Glomerular visceral epithelial cell (primary cell): ENCODE results near the gene CDYL.

Source experiments
- DNase-seq: peaks from one replicate; pipeline ENCODE4 v3.0.0-alpha.2; 2016; ENCODE audit errors: extremely low spot score

The CDYL gene

DNA sequence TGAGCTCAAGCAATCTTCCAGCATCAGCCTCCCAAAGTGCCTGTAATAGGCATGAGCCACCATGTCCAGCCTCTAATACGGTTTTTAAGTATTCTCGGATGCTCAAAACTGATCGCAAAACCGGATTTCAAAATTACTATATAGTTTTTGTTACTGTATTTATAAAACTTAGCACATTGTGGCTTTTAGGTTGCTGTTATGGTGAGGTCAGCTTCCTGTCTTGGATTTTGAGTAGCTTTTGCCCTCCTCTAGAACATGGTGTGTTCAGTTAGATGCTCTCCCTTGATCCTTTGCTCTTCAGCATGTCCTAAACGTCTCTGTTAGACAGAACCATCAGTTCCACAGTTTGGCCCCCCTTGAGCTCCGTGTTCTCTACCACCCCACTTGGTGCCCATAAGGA lies 131.4 kb downstream of the CDYL start:
- no peak for DNase-seq

DNA sequence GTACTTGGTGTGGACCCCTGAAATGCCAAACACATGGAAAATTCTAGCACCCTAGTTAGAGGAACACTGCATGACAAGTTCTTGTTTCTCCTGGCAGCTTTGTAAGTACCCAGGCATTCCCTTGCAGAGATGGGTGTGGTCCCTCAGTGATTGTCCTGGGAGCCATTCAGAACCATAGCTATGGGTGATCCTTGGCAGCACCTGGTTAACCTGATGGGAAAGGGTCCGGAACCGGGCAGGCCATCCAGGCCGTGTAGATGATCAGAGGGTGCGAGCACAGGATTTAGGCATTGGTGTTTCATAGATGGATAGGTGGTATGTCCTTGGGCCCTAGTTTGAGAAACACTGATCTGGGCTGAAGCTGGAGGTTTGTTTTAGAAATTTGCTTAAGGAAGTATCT lies 131.9 kb downstream of the CDYL start:
- DNase-seq: no peak

DNA sequence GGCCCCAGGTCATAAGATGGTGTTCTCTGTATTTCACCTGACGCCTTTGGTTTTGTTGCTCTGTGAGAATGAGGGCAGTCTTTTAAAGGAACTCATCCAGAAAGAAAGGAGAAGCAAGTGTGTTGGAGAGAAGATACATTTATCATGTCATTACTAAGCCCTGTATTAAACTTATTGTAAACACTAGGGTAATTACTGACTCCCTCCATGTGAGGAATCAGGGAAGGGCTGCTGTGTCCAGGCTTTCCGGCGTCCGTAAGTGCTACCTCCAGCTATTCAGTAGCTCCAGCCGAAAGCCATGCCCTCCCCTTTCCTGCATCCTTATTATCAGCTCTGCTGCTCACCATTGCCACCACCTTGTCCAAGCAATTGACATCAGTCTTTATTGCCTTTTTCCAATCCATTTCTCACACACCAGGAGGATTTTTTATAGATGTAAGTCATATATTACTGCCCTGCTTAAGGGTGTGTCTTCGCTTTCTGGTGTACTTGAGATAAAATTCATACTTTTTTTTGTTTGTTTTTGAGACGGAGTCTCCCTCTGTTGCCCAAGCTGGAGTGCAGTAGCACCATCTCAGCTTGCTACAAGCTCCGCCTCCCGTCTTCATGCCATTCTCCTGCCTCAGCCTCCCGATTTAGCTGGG lies 133.0 kb downstream of the CDYL start:
- DNase-seq: no peak

GRCh38 chr6:4910037-4910760 lies 134.0 kb downstream of the CDYL start:
- no peak for DNase-seq

DNA sequence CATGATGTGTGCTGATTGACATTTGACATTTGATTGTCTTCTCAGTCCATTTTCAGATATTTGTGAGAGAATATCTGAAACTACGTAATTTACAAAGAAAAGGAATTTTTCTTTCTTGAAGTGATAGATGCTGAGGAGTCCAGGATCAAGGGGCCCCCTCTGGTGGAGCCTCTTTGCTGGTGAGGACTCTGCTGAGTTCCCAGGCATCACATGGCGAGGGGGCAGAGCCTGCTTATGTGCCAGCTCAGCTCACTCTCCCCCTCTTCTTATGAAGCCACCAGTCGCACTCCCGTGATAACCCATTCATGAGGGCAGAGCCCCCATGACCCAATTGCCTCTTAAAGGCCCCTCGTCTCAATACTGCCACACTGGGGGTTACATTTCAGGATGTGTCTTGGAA lies 136.4 kb downstream of the CDYL start:
- no peak for DNase-seq

- DNase-seq: no peak
These were observed 137.7 kb downstream of the CDYL start for GRCh38 chr6:4913705-4914419.

DNA sequence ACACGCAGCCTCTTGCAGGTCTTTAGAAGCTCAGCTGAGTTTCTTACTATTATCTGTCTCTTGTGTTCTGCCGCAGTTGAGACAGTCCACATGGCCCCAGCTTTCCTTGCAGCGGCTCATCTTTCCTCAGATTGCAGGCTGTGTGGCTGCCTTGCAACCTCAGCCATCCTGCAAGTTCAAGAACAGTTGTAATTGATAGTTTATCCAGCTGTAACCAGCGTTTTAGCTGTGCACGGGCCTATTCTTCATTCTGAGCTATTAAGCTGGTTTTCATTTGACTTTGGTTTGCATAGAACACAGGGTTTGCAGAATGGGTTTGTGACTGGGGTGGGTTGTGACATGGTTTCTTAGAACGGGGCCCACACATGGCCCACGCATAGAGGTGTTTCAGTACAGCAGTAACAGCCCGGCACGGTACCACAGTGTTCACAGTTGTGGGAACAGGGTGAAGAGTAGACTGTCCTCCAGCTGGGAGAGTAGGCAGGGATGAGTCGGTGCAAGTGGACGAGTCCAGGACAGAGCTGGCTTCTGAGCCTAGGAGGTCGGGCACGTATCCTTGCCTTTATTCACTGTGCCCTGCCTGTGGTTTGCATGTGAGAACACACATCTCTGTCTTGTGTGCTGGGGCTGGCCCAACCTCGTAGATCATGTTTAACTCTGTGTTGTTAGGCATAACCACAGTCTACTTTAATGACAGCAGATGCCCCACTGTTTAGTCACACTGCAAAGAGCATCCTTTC lies 138.4 kb downstream of the CDYL start:
- peak; percentile 76 for DNase-seq

GRCh38 chr6:4916954-4917561 lies 140.9 kb downstream of the CDYL start:
- DNase-seq: no peak

GRCh38 chr6:4920914-4921410 lies 144.8 kb downstream of the CDYL start:
- no peak for DNase-seq

GRCh38 chr6:4922488-4923037 lies 146.4 kb downstream of the CDYL start:
- no peak for DNase-seq

GRCh38 chr6:4923081-4923480 lies 146.9 kb downstream of the CDYL start:
- no peak for DNase-seq

- no peak for DNase-seq
These were observed 148.6 kb downstream of the CDYL start for GRCh38 chr6:4924661-4925271.

GRCh38 chr6:4925580-4925979 lies 149.4 kb downstream of the CDYL start:
- no peak for DNase-seq

DNA sequence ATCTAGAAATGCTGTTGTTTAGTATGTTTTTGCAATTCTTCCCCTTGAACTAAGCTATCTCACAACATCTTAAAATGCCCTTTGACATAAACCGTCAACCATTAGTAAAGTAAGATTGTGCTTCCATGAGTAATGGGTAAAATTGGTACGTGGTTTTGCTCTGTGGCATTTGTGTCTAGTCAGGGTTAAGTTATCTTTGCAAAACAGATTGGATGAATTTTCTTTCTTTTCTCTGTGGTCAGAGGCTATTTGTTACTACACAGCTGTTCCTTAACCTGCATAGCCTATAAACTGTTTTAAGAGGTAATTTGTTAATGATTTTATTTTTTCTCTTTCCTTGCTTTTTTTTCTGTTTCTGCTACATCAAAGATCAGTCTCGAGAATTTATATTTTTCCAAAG lies 152.2 kb downstream of the CDYL start:
- peak; percentile 62 for DNase-seq

DNA sequence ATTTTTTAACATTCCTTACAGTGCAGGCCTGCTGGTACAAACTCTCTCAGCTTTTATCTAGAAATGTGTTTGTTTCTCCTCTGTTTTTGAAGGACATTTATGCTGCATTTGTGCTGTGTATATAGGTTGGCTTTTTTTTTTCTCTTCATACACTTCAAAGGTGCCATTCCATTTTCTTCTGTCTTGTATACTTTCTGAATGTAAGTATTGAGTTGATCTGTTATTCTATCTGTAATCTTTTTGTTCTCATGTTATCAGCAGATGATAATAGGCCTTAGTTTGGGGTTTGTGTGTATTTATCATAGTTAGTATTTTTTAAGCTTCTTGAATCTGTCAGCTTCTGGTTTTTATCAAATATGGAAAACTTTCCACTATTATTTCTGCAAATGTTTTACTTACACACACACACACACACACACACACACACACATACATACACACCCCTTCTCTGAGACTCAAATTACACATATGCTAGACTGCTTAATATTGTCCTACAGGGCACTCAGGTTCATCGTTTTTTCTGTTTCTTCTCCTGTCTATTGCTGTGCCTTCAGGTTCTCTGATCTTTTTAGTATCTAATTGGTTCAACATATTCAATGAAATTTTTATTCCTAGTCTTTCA lies 153.0 kb downstream of the CDYL start:
- DNase-seq: no peak

DNA sequence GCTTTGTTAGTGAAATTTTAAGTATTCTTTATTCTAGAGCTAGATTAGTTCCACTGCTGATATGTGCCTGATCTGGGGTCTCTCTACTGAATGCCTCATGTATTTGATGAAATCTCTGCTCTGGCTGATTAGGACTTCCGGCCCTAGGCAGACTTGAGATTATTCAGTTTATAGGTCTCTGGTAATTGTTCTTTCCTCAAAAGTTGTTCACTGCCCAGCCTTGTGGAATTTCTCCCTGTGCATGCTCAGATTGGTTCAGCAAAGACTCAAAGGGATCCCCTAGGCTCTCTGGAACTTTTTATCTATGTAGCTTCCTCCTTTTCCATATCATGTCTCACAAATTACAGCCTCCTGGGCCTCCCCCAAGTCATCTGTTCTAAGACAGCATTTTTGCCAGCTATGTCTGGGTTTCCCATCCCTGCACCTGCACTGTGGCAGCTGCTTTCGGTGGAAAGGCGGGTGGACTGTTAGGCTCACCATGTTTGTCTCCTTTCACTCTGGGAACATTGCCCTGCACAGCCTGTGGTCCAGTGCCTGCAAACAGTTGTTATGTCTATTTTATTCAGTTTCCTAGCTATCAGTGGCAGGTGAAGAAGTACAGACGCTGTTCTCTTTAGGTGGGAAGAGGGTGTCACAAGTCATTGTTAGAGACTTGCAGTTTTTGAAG lies 154.0 kb downstream of the CDYL start:
- DNase-seq: no peak

- no peak for DNase-seq
These were observed 155.5 kb downstream of the CDYL start for GRCh38 chr6:4931530-4932227.

GRCh38 chr6:4932228-4932903 lies 156.2 kb downstream of the CDYL start:
- no peak for DNase-seq

GRCh38 chr6:4935486-4935885 lies 159.3 kb downstream of the CDYL start:
- no peak for DNase-seq
